ENCODE measurements around the gene IP6K3. TPM values are rescaled to one million over a fixed set of nuclear protein-coding genes. Genes with fewer than 3 reads are reported as not detected.

Gene IP6K3
- total RNA-seq, 1 experiment from 2014 or later, result not detected

DNA sequence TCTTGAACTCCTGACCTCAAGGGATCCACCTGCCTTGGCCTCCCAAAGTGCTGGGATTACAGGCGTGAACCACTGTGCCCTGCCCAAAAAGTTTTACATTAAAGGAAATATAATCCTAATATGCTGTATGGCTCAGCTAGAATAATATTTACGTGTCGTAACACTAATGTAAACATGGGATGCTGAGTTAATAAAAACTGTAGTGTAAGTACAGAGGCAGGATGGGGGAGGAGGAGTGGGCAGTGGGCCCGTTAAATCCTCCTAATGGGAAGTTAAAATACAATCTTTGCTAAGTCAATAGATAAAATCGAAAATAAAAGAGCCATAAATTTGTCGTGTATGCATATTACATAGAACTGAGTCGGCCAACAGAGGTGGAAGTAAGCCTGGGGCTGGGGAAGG, 12.1 kb upstream of the IP6K3 start:
- POLR2A ChIA-PET, result no interaction called here

DNA sequence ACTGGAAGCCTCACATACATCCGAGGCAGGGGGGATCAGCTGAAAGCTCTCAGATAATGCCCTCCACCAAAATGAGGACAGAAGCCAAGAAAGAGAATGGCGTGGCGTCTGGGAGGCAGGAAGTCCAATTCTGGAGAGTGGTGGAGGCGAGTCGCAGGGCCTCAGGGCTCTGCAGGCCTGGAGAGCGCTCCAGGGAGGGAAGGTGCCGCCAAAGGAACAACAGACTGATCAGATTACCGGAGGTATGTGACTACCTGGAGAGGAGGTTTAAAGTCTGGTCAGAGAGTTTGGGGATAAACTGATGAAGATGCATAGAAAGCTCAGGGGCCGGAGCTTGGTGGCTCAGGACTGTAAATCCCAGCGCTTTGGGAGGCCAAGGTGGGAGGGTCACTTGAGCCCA, 11.2 kb upstream of the IP6K3 start:
- TF ChIP-seq POLR2AphosphoS5 (IDR thresholded peaks at IDR 0.05; ENCODE audit: low read depth, low read length) (no peak), SIN3A (IDR thresholded peaks at IDR 0.05; ENCODE audit: borderline replicate concordance, insufficient read depth, low read depth, low read length) (no peak), TCF7L2 (IDR thresholded peaks at IDR 0.05; ENCODE audit: low read depth, low read length) (no peak)
- TF ChIP-seq, protein P1, sequence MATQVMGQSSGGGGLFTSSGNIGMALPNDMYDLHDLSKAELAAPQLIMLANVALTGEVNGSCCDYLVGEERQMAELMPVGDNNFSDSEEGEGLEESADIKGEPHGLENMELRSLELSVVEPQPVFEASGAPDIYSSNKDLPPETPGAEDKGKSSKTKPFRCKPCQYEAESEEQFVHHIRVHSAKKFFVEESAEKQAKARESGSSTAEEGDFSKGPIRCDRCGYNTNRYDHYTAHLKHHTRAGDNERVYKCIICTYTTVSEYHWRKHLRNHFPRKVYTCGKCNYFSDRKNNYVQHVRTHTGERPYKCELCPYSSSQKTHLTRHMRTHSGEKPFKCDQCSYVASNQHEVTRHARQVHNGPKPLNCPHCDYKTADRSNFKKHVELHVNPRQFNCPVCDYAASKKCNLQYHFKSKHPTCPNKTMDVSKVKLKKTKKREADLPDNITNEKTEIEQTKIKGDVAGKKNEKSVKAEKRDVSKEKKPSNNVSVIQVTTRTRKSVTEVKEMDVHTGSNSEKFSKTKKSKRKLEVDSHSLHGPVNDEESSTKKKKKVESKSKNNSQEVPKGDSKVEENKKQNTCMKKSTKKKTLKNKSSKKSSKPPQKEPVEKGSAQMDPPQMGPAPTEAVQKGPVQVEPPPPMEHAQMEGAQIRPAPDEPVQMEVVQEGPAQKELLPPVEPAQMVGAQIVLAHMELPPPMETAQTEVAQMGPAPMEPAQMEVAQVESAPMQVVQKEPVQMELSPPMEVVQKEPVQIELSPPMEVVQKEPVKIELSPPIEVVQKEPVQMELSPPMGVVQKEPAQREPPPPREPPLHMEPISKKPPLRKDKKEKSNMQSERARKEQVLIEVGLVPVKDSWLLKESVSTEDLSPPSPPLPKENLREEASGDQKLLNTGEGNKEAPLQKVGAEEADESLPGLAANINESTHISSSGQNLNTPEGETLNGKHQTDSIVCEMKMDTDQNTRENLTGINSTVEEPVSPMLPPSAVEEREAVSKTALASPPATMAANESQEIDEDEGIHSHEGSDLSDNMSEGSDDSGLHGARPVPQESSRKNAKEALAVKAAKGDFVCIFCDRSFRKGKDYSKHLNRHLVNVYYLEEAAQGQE (IDR thresholded peaks at IDR 0.05; ENCODE audit: insufficient read depth in 1 of 2, low read depth in 2 of 2, low read length in 1 of 2), result no peak
- TF ChIP-seq, protein P2, sequence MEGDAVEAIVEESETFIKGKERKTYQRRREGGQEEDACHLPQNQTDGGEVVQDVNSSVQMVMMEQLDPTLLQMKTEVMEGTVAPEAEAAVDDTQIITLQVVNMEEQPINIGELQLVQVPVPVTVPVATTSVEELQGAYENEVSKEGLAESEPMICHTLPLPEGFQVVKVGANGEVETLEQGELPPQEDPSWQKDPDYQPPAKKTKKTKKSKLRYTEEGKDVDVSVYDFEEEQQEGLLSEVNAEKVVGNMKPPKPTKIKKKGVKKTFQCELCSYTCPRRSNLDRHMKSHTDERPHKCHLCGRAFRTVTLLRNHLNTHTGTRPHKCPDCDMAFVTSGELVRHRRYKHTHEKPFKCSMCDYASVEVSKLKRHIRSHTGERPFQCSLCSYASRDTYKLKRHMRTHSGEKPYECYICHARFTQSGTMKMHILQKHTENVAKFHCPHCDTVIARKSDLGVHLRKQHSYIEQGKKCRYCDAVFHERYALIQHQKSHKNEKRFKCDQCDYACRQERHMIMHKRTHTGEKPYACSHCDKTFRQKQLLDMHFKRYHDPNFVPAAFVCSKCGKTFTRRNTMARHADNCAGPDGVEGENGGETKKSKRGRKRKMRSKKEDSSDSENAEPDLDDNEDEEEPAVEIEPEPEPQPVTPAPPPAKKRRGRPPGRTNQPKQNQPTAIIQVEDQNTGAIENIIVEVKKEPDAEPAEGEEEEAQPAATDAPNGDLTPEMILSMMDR (IDR thresholded peaks at IDR 0.05), result no peak
- ChIA-PET CTCF (interaction anchor here (0.7 kb wide), 1 partner anchor 13 kb away, joined by 6 read pairs; no protein-coding TSS in a partner anchor), POLR2A (no interaction called here)
- Histone ChIP-seq H3K9me3 (ENCODE audit: control insufficient read depth, insufficient read depth, low read depth, low read length) (no peaks in the 10 kb centered on the region), H3K4me1 (ENCODE audit: control insufficient read depth, insufficient read depth, low read length) (peaks cover 19% of the 10 kb centered on the region), H3K4me3 (ENCODE audit: low read depth in 2 of 2, low read length in 2 of 2) (no peak overlapping the region), H3K27me3 (ENCODE audit: control insufficient read depth, insufficient read depth, low read length) (no peaks in the 10 kb centered on the region), H3K27ac (ENCODE audit: low read length) (no peak overlapping the region), H3K36me3 (ENCODE audit: control insufficient read depth, insufficient read depth, low read length) (no peaks in the 10 kb centered on the region)
- no peak for ATAC-seq
- in situ Hi-C loops (cut with HindIII; ENCODE audit: low pct_unique_long_range_greater_than_20kb, low sequenced_read_pairs), result no loop called here
- DNase-seq (ENCODE audit: low read depth, low spot score), result no peak
- intact Hi-C loops (cut with micrococcal nuclease; ENCODE audit: unreplicated experiment), result no loop called here
- BruUV-seq (replicated peaks), result no TSS peak

More for the DNA sequence above, 12.1 kb upstream of the IP6K3 start:
- no peak for DNase-seq (ENCODE audit: low read depth, low spot score)
- no peak for ATAC-seq
- BruUV-seq (replicated peaks), result no TSS peak
- Histone ChIP-seq H3K9me3 (ENCODE audit: control insufficient read depth, insufficient read depth, low read depth, low read length) (no peaks in the 10 kb centered on the region), H3K27ac (ENCODE audit: low read length) (no peak overlapping the region), H3K27me3 (ENCODE audit: control insufficient read depth, insufficient read depth, low read length) (no peaks in the 10 kb centered on the region), H3K36me3 (ENCODE audit: control insufficient read depth, insufficient read depth, low read length) (no peaks in the 10 kb centered on the region), H3K4me3 (ENCODE audit: low read depth in 2 of 2, low read length in 2 of 2) (no peak overlapping the region), H3K4me1 (ENCODE audit: control insufficient read depth, insufficient read depth, low read length) (peaks cover 19% of the 10 kb centered on the region)
- TF ChIP-seq, protein P1 (IDR thresholded peaks at IDR 0.05; ENCODE audit: insufficient read depth in 1 of 2, low read depth in 2 of 2, low read length in 1 of 2), result no peak
- TF ChIP-seq POLR2AphosphoS5 (IDR thresholded peaks at IDR 0.05; ENCODE audit: low read depth, low read length), result no peak
- TF ChIP-seq, protein P2 (IDR thresholded peaks at IDR 0.05), result no peak
- TF ChIP-seq TCF7L2 (IDR thresholded peaks at IDR 0.05; ENCODE audit: low read depth, low read length), result no peak
- no peak for TF ChIP-seq SIN3A (IDR thresholded peaks at IDR 0.05; ENCODE audit: borderline replicate concordance, insufficient read depth, low read depth, low read length)
- in situ Hi-C loops (cut with HindIII; ENCODE audit: low pct_unique_long_range_greater_than_20kb, low sequenced_read_pairs), result no loop called here
- CTCF ChIA-PET, result no interaction called here
- intact Hi-C loops (cut with micrococcal nuclease; ENCODE audit: unreplicated experiment), result no loop called here

Data from Panc1 (cell line).